Endometrial microvascular endothelial cells (primary cell): ENCODE results near the gene EFR3B. TPM values are rescaled to one million over a fixed set of nuclear protein-coding genes. Genes with fewer than 3 reads are reported as not detected.
"Not testable (repeated sequence)": the region's sequence is repeated elsewhere in the genome, so short reads cannot be mapped to it uniquely, and the experiment has no call there.

Experiments used
- in situ Hi-C: cut with HindIII; loops from 2 replicates; pipeline ENCODE4 v1.10.0; 2017; ENCODE audit warnings: low sequenced_read_pairs, low pct_unique_long_range_greater_than_20kb; ENCODE audit errors: inconsistent ontology term
- total RNA-seq: library from RNA; depleted of rRNA; stranded (reverse); fragments of >200 nt; gene quantifications from one replicate; pipeline ENCODE4 v1.2.3, GENCODE V29; 2015; ENCODE audit errors: inconsistent ontology term

Gene EFR3B
- total RNA-seq, 1 donor from 2014 or later = 0.65 TPM

- in situ Hi-C loops = not testable (repeated sequence)
Measured at GRCh38 chr2:25127071-25127470, 85.2 kb downstream of the EFR3B start.

- in situ Hi-C loops = no loop called here
Measured at GRCh38 chr2:25127646-25128045, 85.8 kb downstream of the EFR3B start.

GRCh38 chr2:25129901-25130520 is 88.1 kb downstream of the EFR3B start:
- in situ Hi-C loops = no loop called here

- in situ Hi-C loops = no loop called here
Measured at GRCh38 chr2:25131253-25131566, 89.3 kb downstream of the EFR3B start.

- in situ Hi-C loops = no loop called here
Measured at GRCh38 chr2:25131567-25132298, 89.9 kb downstream of the EFR3B start.

- in situ Hi-C loops = no loop called here
Measured at GRCh38 chr2:25132299-25132635, 90.4 kb downstream of the EFR3B start.

GRCh38 chr2:25132693-25133092 is 90.8 kb downstream of the EFR3B start:
- in situ Hi-C loops = no loop called here

GRCh38 chr2:25140535-25140934 is 98.7 kb downstream of the EFR3B start:
- in situ Hi-C loops = not testable (repeated sequence)

- in situ Hi-C loops = no loop called here
Measured at GRCh38 chr2:25141120-25141519, 99.2 kb downstream of the EFR3B start.

GRCh38 chr2:25145803-25146202 is 103.9 kb downstream of the EFR3B start:
- in situ Hi-C loops = no loop called here

- in situ Hi-C loops = no loop called here
Measured at GRCh38 chr2:25146896-25147295, 105.0 kb downstream of the EFR3B start.

GRCh38 chr2:25149646-25150045 is 107.8 kb downstream of the EFR3B start:
- in situ Hi-C loops = no loop called here

GRCh38 chr2:25150993-25151392 is 109.1 kb downstream of the EFR3B start:
- in situ Hi-C loops = not testable (repeated sequence)

GRCh38 chr2:25151718-25152117 is 109.8 kb downstream of the EFR3B start:
- in situ Hi-C loops = no loop called here

- in situ Hi-C loops = no loop called here
Measured at GRCh38 chr2:25155401-25155800, 113.5 kb downstream of the EFR3B start.

- in situ Hi-C loops = no loop called here
Measured at GRCh38 chr2:25158096-25158852, 116.4 kb downstream of the EFR3B start.

- in situ Hi-C loops = no loop called here
Measured at GRCh38 chr2:25159949-25160348, 118.1 kb downstream of the EFR3B start.

GRCh38 chr2:25160376-25160775 is 118.5 kb downstream of the EFR3B start:
- in situ Hi-C loops = no loop called here

- in situ Hi-C loops = no loop called here
Measured at GRCh38 chr2:25161055-25161781, 119.3 kb downstream of the EFR3B start.

- in situ Hi-C loops = not testable (repeated sequence)
Measured at GRCh38 chr2:25162061-25162460, 120.2 kb downstream of the EFR3B start.
